Osteocyte (in vitro differentiated cells): Measurements from ENCODE around the gene TEX29. TPM values are rescaled to one million over a fixed set of nuclear protein-coding genes. Genes with fewer than 3 reads are reported as not detected.

Source experiments
- DNase-seq: peaks from one replicate; pipeline ENCODE4 v3.0.0; 2021; ENCODE audit warnings: mixed read lengths; ENCODE audit not compliant: unreplicated experiment; ENCODE audit errors: extremely low spot score
- H3K27ac Mint-ChIP-seq: one replicate; pipeline ENCODE4 v1.8.0; 2021; ENCODE audit warnings: mild to moderate bottlenecking, mixed read lengths; ENCODE audit not compliant: unreplicated experiment
- H3K27me3 Mint-ChIP-seq: one replicate; pipeline ENCODE4 v1.8.0; 2021; ENCODE audit warnings: mixed read lengths; ENCODE audit not compliant: unreplicated experiment
- H3K36me3 Mint-ChIP-seq: one replicate; pipeline ENCODE4 v1.8.0; 2021; ENCODE audit warnings: mixed read lengths; ENCODE audit not compliant: unreplicated experiment
- H3K4me1 Mint-ChIP-seq: one replicate; pipeline ENCODE4 v1.8.0; 2021; ENCODE audit warnings: mixed read lengths; ENCODE audit not compliant: unreplicated experiment
- H3K4me3 Mint-ChIP-seq: one replicate; pipeline ENCODE4 v1.8.0; 2021; ENCODE audit warnings: mild to moderate bottlenecking, moderate library complexity, mixed read lengths; ENCODE audit not compliant: unreplicated experiment
- H3K9me3 Mint-ChIP-seq: one replicate; pipeline ENCODE4 v1.8.0; 2021; ENCODE audit warnings: mixed read lengths; ENCODE audit not compliant: unreplicated experiment
- CTCF ChIP-seq: fragments of 200-600 bp; sonication (generic); IDR thresholded peaks from 2 replicates; pipeline ENCODE4 v1.5.0; 2021; ENCODE audit warnings: antibody characterized with exemption, mild to moderate bottlenecking, moderate library complexity
- total RNA-seq: library from RNA; stranded (reverse); gene quantifications from 2 replicates; pipeline ENCODE4 v1.2.1, GENCODE V29; 2021

Gene TEX29
- total RNA-seq, 1 donor from 2014 or later: 1.9 TPM

GRCh38 chr13:111316161-111316730 is 4.2 kb upstream of the TEX29 start:
- peak overlapping the region; percentile 34 for H3K27ac Mint-ChIP-seq
- H3K4me3 Mint-ChIP-seq: no peak overlapping the region
- no peaks in the 10 kb centered on the region for H3K27me3 Mint-ChIP-seq
- TF ChIP-seq CTCF: no peak
- peak; percentile 68 for DNase-seq
- peaks cover 25% of the 10 kb centered on the region for H3K4me1 Mint-ChIP-seq
- H3K36me3 Mint-ChIP-seq: peaks cover 30% of the 10 kb centered on the region
- H3K9me3 Mint-ChIP-seq: no peaks in the 10 kb centered on the region

DNA sequence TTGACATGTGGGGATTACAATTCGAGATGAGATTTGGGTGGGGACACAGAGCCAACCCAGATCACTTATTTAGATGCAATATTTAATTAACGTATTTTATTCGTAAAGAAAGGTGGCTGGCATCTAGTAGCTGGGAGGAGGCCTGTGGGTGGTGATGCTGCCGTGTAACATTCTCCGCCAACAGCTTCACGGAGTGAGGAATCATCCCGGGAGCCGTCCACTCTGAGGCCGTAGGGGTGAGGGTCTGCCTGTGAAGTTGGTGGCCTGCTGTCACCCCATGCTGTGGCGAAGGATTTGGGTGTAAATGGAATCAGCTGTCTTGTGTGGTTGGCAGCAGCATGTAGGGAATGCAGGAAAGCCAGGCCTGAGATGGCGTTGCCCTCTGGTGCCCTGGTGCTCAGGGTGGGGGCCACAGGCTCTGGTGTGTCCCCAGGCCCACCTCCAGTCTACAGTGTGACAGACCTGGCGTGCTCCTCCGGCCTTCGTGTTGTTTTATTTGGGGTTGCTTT is 3.3 kb upstream of the TEX29 start:
- no peak for TF ChIP-seq CTCF
- DNase-seq: peak; percentile 67
- peaks cover 25% of the 10 kb centered on the region for H3K4me1 Mint-ChIP-seq
- no peak overlapping the region for H3K4me3 Mint-ChIP-seq
- H3K36me3 Mint-ChIP-seq: peaks cover 22% of the 10 kb centered on the region
- H3K27me3 Mint-ChIP-seq: no peaks in the 10 kb centered on the region
- H3K27ac Mint-ChIP-seq: no peak overlapping the region
- no peaks in the 10 kb centered on the region for H3K9me3 Mint-ChIP-seq

GRCh38 chr13:111317571-111318345 is 2.7 kb upstream of the TEX29 start:
- Mint-ChIP-seq H3K9me3 (no peaks in the 10 kb centered on the region), H3K4me3 (no peak overlapping the region), H3K27ac (no peak overlapping the region), H3K4me1 (peaks cover 25% of the 10 kb centered on the region), H3K36me3 (peaks cover 19% of the 10 kb centered on the region), H3K27me3 (no peaks in the 10 kb centered on the region)
- TF ChIP-seq CTCF: no peak
- DNase-seq: no peak

- no peak for TF ChIP-seq CTCF
- Mint-ChIP-seq H3K9me3 (no peaks in the 10 kb centered on the region), H3K36me3 (peaks cover 17% of the 10 kb centered on the region), H3K27ac (no peak overlapping the region), H3K4me1 (peaks cover 25% of the 10 kb centered on the region), H3K4me3 (no peak overlapping the region), H3K27me3 (no peaks in the 10 kb centered on the region)
- peak; percentile 80 for DNase-seq
Measured at GRCh38 chr13:111318386-111318785, 2.1 kb upstream of the TEX29 start.

- Mint-ChIP-seq H3K36me3 (peaks cover 16% of the 10 kb centered on the region), H3K4me3 (no peak overlapping the region), H3K27me3 (no peaks in the 10 kb centered on the region), H3K4me1 (peaks cover 19% of the 10 kb centered on the region), H3K27ac (no peak overlapping the region), H3K9me3 (no peaks in the 10 kb centered on the region)
- TF ChIP-seq CTCF: no peak
- DNase-seq: peak; percentile 72
Measured at GRCh38 chr13:111319521-111319920, 921 bp upstream of the TEX29 start.
